ENCODE data around the gene COMMD1.

COMMD1 gene

DNA sequence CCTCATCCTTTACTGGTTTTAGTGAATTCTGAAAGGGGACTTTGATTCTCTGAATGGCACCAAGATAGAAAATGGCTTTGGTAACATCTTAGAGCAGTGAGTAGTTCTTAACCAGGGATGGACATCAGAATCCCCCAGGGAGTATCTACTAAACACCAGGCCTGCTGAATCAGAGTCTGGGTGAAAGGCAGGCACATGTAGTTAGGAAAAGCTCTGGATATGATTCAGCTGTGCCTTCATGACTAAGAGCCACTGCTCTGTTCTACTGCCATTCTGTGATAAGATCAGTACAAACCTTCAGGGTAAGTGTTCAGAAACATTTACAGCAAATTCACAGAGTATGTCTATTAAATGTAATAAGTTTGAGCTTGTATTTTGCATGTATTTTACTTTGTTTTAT lies 244.2 kb downstream of the COMMD1 start:
- TF ChIP-seq TAF1 (IDR thresholded peaks at IDR 0.05; ENCODE audit: borderline replicate concordance, insufficient read depth, low read length) (no peak), SIN3A (IDR thresholded peaks at IDR 0.05; ENCODE audit: borderline replicate concordance, insufficient read depth, low read length) (no peak), FOXP2 (optimal IDR thresholded peaks at IDR 0.05; ENCODE audit: borderline replicate concordance, extremely low read depth, extremely low read length, insufficient read depth) (no peak), POLR2AphosphoS5 (IDR thresholded peaks at IDR 0.05; ENCODE audit: low read depth, low read length) (no peak)
- TF ChIP-seq, protein P1, sequence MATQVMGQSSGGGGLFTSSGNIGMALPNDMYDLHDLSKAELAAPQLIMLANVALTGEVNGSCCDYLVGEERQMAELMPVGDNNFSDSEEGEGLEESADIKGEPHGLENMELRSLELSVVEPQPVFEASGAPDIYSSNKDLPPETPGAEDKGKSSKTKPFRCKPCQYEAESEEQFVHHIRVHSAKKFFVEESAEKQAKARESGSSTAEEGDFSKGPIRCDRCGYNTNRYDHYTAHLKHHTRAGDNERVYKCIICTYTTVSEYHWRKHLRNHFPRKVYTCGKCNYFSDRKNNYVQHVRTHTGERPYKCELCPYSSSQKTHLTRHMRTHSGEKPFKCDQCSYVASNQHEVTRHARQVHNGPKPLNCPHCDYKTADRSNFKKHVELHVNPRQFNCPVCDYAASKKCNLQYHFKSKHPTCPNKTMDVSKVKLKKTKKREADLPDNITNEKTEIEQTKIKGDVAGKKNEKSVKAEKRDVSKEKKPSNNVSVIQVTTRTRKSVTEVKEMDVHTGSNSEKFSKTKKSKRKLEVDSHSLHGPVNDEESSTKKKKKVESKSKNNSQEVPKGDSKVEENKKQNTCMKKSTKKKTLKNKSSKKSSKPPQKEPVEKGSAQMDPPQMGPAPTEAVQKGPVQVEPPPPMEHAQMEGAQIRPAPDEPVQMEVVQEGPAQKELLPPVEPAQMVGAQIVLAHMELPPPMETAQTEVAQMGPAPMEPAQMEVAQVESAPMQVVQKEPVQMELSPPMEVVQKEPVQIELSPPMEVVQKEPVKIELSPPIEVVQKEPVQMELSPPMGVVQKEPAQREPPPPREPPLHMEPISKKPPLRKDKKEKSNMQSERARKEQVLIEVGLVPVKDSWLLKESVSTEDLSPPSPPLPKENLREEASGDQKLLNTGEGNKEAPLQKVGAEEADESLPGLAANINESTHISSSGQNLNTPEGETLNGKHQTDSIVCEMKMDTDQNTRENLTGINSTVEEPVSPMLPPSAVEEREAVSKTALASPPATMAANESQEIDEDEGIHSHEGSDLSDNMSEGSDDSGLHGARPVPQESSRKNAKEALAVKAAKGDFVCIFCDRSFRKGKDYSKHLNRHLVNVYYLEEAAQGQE (IDR thresholded peaks at IDR 0.05; ENCODE audit: insufficient read depth in 1 of 2, low read depth in 2 of 2, low read length in 2 of 2): no peak

DNA sequence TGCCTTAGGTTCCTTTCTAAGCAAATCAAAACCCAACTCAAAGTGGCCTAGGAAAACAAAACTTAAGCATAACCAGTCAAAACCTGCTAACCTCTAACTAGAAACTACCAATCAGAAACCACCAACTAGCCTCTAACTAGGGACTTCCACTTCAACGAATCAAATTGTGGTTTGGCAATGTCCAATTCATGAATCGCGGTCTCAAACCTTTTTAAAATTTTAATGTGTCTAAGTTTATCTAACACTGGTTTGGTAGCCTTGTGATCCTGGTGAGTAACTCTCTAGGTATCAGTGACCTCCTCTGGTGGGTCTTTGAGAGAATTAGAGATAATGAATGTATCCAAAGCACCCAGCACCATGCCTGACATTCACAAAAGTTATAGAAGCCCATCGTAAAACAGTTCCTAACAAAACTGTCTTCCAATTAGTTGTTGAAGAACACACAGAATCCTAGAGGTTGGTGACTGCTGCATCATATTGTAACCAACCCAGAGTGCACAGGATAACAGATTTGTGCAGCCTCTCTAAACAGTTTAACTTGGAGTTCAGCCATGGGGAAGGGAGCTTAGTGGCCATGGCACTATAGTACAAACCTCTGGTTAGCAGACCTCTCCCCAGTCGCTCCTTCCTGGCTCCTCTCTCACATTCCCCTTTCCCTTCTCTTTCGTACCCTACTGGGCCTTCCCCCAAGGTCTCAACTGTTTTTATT lies 245.3 kb downstream of the COMMD1 start:
- TF ChIP-seq TAF1 (IDR thresholded peaks at IDR 0.05; ENCODE audit: borderline replicate concordance, insufficient read depth, low read length) (no peak), FOXP2 (optimal IDR thresholded peaks at IDR 0.05; ENCODE audit: borderline replicate concordance, extremely low read depth, extremely low read length, insufficient read depth) (no peak), SIN3A (IDR thresholded peaks at IDR 0.05; ENCODE audit: borderline replicate concordance, insufficient read depth, low read length) (no peak), POLR2AphosphoS5 (IDR thresholded peaks at IDR 0.05; ENCODE audit: low read depth, low read length) (no peak)
- TF ChIP-seq, protein P1 (IDR thresholded peaks at IDR 0.05; ENCODE audit: insufficient read depth in 1 of 2, low read depth in 2 of 2, low read length in 2 of 2): no peak

DNA sequence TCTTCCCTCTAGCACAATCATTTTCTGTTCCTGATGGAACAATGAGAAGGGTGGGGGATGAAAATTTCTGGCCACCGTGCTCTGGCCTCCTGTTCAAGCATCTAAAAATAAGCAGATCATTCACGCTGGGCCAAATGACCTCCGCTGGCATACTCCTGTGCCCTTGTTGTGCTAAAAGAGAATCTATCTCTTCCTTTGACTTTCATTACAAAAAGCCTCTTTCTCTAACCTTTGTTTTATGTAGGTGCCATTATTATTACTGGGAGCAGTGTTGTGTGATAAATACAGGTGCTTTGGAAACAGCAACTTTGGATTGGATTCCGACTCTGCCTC lies 245.8 kb downstream of the COMMD1 start:
- TF ChIP-seq POLR2AphosphoS5 (IDR thresholded peaks at IDR 0.05; ENCODE audit: low read depth, low read length): no peak
- no peak for TF ChIP-seq FOXP2 (optimal IDR thresholded peaks at IDR 0.05; ENCODE audit: borderline replicate concordance, extremely low read depth, extremely low read length, insufficient read depth)
- TF ChIP-seq SIN3A (IDR thresholded peaks at IDR 0.05; ENCODE audit: borderline replicate concordance, insufficient read depth, low read length): no peak
- TF ChIP-seq, protein P1 (IDR thresholded peaks at IDR 0.05; ENCODE audit: insufficient read depth in 1 of 2, low read depth in 2 of 2, low read length in 2 of 2): no peak
- TF ChIP-seq TAF1 (IDR thresholded peaks at IDR 0.05; ENCODE audit: borderline replicate concordance, insufficient read depth, low read length): no peak

DNA sequence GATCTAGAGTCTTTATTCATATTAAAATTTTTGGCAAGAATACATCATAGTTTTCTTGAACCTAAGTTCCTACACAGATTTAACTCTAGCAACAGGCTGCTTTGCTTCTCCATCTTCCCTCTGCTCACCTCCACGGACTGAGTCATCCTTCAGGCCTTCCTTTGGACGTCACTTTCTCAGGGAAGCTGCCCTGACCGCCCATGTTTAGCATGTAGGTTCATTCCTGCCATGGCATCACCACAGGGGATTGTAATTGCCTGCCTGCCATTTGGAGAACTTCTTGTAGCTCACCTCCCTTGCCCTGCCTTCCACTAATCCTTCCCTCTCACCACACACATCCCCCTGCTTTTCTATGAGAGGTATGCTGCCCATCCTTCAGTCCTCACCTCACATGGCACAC lies 246.5 kb downstream of the COMMD1 start:
- TF ChIP-seq POLR2AphosphoS5 (IDR thresholded peaks at IDR 0.05; ENCODE audit: low read depth, low read length): no peak
- TF ChIP-seq SIN3A (IDR thresholded peaks at IDR 0.05; ENCODE audit: borderline replicate concordance, insufficient read depth, low read length): no peak
- no peak for TF ChIP-seq FOXP2 (optimal IDR thresholded peaks at IDR 0.05; ENCODE audit: borderline replicate concordance, extremely low read depth, extremely low read length, insufficient read depth)
- no peak for TF ChIP-seq TAF1 (IDR thresholded peaks at IDR 0.05; ENCODE audit: borderline replicate concordance, insufficient read depth, low read length)
- TF ChIP-seq, protein P1 (IDR thresholded peaks at IDR 0.05; ENCODE audit: insufficient read depth in 1 of 2, low read depth in 2 of 2, low read length in 2 of 2): no peak
